Activated CD8-positive, alpha-beta memory T cell treated with anti-CD3 and anti-CD28 coated beads, Interleukin-2, amount 10 ng/mL, durations not matched to agents 7 days and 5 days (primary cell): ENCODE data around the gene ZWILCH. TPM values are rescaled to one million over a fixed set of nuclear protein-coding genes. Genes with fewer than 3 reads are reported as not detected.

Experiments used
- ATAC-seq: fragments of 150-1000 bp; cut with Tn5 transposase; one replicate; pipeline ENCODE4 v1.10.0; 2021; ENCODE audit warnings: moderate library complexity
- CTCF ChIA-PET: fragments of 350-600 bp; sonication (Branson Sonifier 250); formaldehyde crosslinking; loops from one replicate; lab custom pipeline; 2021; ENCODE audit warnings: antibody characterized with exemption; lab: Charles Lee
- DNase-seq: peaks from one replicate; pipeline ENCODE4 v3.0.0-alpha.2; 2020
- H3K27ac Mint-ChIP-seq: one replicate; pipeline ENCODE4 v1.8.0; 2021; ENCODE audit warnings: mild to moderate bottlenecking, mixed read lengths
- H3K27me3 Mint-ChIP-seq: one replicate; pipeline ENCODE4 v1.8.0; 2021; ENCODE audit warnings: mixed read lengths
- H3K36me3 Mint-ChIP-seq: one replicate; pipeline ENCODE4 v1.8.0; 2021; ENCODE audit warnings: mild to moderate bottlenecking, mixed read lengths
- H3K4me1 Mint-ChIP-seq: one replicate; pipeline ENCODE4 v1.8.0; 2021; ENCODE audit warnings: mixed read lengths
- H3K4me3 Mint-ChIP-seq: one replicate; pipeline ENCODE4 v1.8.0; 2021; ENCODE audit warnings: mild to moderate bottlenecking, moderate library complexity, mixed read lengths
- H3K9me3 Mint-ChIP-seq: one replicate; pipeline ENCODE4 v1.8.0; 2022; ENCODE audit warnings: low read depth, mixed read lengths
- microRNA-seq: library from miRNA; unstranded; fragments of <30 nt; microRNA quantifications from one replicate; pipeline ENCODE4 v1.2.0, GENCODE V29; 2022
- total RNA-seq, 2 experiments: library from RNA; stranded (reverse); gene quantifications; one replicate each; pipeline ENCODE4 v1.2.3, GENCODE V29; 2021

Gene ZWILCH
- total RNA-seq, 2 experiments from 2014 or later = 35.6 to 44.6 TPM

- H3K27ac Mint-ChIP-seq = no peak overlapping the region
- H3K4me1 Mint-ChIP-seq = peaks cover 9% of the 10 kb centered on the region
- H3K27me3 Mint-ChIP-seq = peaks cover 4% of the 10 kb centered on the region
- ATAC-seq (no peak), DNase-seq (no peak)
- CTCF ChIA-PET = no interaction called here
- no peaks in the 10 kb centered on the region for H3K9me3 Mint-ChIP-seq
- H3K36me3 Mint-ChIP-seq = no peaks in the 10 kb centered on the region
- H3K4me3 Mint-ChIP-seq = no peak overlapping the region
These were observed 89.7 kb downstream of the ZWILCH start for GRCh38 chr15:66594836-66595235.

DNA sequence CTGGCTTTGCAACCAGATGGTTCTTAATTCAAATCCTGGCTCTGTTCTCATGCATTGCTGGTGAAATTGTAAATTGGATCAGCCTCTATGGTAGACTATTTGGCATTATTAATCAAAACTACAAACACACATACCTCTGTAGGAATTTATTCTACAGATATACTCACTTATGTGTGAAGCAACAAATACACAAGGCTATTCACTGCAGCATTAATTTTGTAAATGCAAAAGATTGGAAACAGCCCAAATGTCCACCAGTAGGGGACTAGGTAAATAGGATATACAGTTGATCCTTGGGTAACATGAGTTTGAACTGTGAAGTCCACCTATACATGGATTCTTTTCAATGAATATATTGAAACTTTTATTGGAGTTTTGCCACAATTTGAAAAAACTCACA is 90.2 kb downstream of the ZWILCH start:
- ATAC-seq (no peak), DNase-seq (no peak)
- no peaks in the 10 kb centered on the region for H3K36me3 Mint-ChIP-seq
- H3K4me1 Mint-ChIP-seq = peaks cover 9% of the 10 kb centered on the region
- no peak overlapping the region for H3K27ac Mint-ChIP-seq
- H3K4me3 Mint-ChIP-seq = no peak overlapping the region
- H3K9me3 Mint-ChIP-seq = no peaks in the 10 kb centered on the region
- H3K27me3 Mint-ChIP-seq = peaks cover 4% of the 10 kb centered on the region
- CTCF ChIA-PET = no interaction called here

DNA sequence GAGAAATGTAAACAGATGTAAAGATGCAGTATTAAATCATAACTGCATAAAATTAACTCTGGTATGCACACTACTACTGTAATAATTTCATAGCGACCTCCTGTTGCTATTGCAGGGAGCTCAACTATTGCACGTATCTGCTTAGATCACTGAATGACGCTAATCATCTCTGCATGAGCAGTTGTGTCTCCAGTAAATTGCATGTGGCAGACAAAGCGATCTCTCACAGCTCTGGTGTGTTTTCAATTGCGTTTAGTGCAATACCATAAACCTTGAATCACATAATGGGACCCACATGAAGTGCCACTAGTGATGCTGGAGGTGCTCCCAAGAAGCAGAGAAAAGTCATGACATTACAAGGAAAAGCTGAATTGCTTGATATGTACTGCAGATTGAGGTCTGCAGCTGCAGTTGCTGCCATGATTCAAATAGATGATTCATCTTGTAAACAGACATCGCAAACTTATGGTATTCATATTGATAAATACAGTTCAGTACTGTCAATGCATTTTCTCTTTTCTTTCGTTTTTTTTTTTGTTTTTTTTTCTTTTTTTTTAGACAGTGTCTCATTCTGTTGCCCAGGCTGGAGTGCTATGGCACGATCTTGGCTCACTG is 90.9 kb downstream of the ZWILCH start:
- H3K4me3 Mint-ChIP-seq = no peak overlapping the region
- CTCF ChIA-PET = interaction anchor here (1.4 kb wide), 1 partner anchor 255 kb away, joined by 3 read pairs; no protein-coding TSS in a partner anchor
- no peaks in the 10 kb centered on the region for H3K36me3 Mint-ChIP-seq
- DNase-seq (no peak), ATAC-seq (no peak)
- no peak overlapping the region for H3K27ac Mint-ChIP-seq
- H3K4me1 Mint-ChIP-seq = peaks cover 9% of the 10 kb centered on the region
- H3K9me3 Mint-ChIP-seq = no peaks in the 10 kb centered on the region
- H3K27me3 Mint-ChIP-seq = peaks cover 4% of the 10 kb centered on the region

DNA sequence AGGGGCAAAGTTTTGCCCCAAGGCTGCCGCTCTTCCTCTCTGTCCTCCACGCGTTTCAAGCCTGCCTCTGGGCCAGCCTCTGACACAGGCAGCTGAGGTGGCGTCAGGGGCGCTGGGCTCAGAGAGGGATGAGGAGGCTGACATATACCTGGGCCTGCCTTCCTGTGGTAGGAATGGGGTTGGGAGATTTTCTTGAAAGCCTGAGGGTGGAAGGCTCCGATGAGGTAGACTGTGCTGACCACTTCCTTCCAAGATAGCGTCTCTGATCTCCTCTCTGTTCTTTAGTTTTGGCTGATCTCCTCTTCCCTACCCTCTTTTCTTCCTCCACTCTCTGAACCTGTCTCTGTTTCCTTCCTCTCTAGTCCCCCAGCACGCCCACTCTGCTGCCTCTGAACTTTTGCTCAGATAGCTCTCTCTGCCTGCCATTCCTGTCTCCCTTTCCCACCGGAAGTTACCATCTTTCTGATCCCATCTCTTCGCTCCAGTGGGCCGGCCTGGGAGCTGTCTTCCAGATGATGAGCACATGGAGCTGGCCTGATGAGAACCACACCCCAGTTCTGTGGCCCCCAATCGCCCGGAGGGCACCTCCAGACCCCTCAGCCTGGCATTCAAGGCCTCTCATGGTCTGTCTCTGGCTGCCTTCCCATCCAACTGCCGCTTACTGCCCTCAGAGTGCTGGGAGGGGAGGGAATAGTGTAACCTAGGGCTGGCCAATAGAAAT is 93.1 kb downstream of the ZWILCH start:
- Mint-ChIP-seq H3K4me3 (no peak overlapping the region), H3K27me3 (peaks cover 4% of the 10 kb centered on the region), H3K4me1 (peaks cover 9% of the 10 kb centered on the region), H3K9me3 (no peaks in the 10 kb centered on the region), H3K27ac (peak overlapping the region; percentile 74), H3K36me3 (no peaks in the 10 kb centered on the region)
- CTCF ChIA-PET = interaction anchor here (1.3 to 8.1 kb wide), 2 partner anchors 31 to 252 kb away, joined by 3 to 77 read pairs; no protein-coding TSS in a partner anchor
- DNase-seq (peak; percentile 47), ATAC-seq (peak; percentile 76)

Small RNA genes lying within 50 kb of the gene (microRNA-seq; reads per million reads assigned to microRNA genes)
- gene MIR4512 = 3.0 reads per million

Other genes with a start within 250 kb of the ZWILCH start
- 10 to 100 TPM; 20.7 to 22.9 TPM for gene DIS3L, start 211.8 kb upstream of the ZWILCH start, total RNA-seq
- 10 to 100 TPM; 34.3 to 40.2 TPM for gene TIPIN, start 148.6 kb upstream of the ZWILCH start, total RNA-seq
- gene MAP2K1, start 118.4 kb upstream of the ZWILCH start, total RNA-seq = 10 to 100 TPM; 83.3 to 83.5 TPM
- gene SNAPC5, start 7.6 kb upstream of the ZWILCH start, total RNA-seq = 10 to 100 TPM; 29.3 to 30.0 TPM
- 1,000 to 10,000 TPM; 2,060 to 2,722 TPM for gene RPL4, start 471 bp upstream of the ZWILCH start, total RNA-seq
- not detected for gene LCTL, start 60.7 kb downstream of the ZWILCH start, total RNA-seq
- under 1 TPM; 0.14 to 0.29 TPM for gene SMAD6, start 196.9 kb downstream of the ZWILCH start, total RNA-seq